NCI-H1930 (cell line): ENCODE measurements around the gene KCNMA1.

ENCODE experiments used
- DNase-seq, 2 experiments: peaks; one replicate each; lab custom pipeline; 2025; lab: John Stamatoyannopoulos, UW

Gene KCNMA1

GRCh38 chr10:77244286-77244685 lies 393.3 kb downstream of the KCNMA1 start:
- no peak for DNase-seq

GRCh38 chr10:77241350-77241725 lies 396.3 kb downstream of the KCNMA1 start:
- no peak for DNase-seq

GRCh38 chr10:77240706-77241349 lies 396.8 kb downstream of the KCNMA1 start:
- DNase-seq, result no peak

- DNase-seq, result no peak
These were observed 397.5 kb downstream of the KCNMA1 start for GRCh38 chr10:77240041-77240652.

GRCh38 chr10:77237120-77237519 lies 400.5 kb downstream of the KCNMA1 start:
- no peak for DNase-seq

- no peak for DNase-seq
These were observed 400.9 kb downstream of the KCNMA1 start for GRCh38 chr10:77236700-77237099.

- no peak for DNase-seq
These were observed 401.6 kb downstream of the KCNMA1 start for GRCh38 chr10:77236029-77236428.

GRCh38 chr10:77234599-77234998 lies 403.0 kb downstream of the KCNMA1 start:
- no peak for DNase-seq

- no peak for DNase-seq
These were observed 404.1 kb downstream of the KCNMA1 start for GRCh38 chr10:77233466-77233865.

- DNase-seq, result no peak
These were observed 405.6 kb downstream of the KCNMA1 start for GRCh38 chr10:77231884-77232610.

GRCh38 chr10:77231375-77231774 lies 406.2 kb downstream of the KCNMA1 start:
- no peak for DNase-seq

GRCh38 chr10:77230194-77230593 lies 407.4 kb downstream of the KCNMA1 start:
- DNase-seq, result no peak

GRCh38 chr10:77229704-77230103 lies 407.9 kb downstream of the KCNMA1 start:
- no peak for DNase-seq

- no peak for DNase-seq
These were observed 409.0 kb downstream of the KCNMA1 start for GRCh38 chr10:77228559-77228958.

- DNase-seq, result no peak
These were observed 410.6 kb downstream of the KCNMA1 start for GRCh38 chr10:77226853-77227565.

GRCh38 chr10:77226452-77226851 lies 411.2 kb downstream of the KCNMA1 start:
- no peak for DNase-seq

GRCh38 chr10:77226020-77226419 lies 411.6 kb downstream of the KCNMA1 start:
- DNase-seq, result no peak

- no peak for DNase-seq
These were observed 413.8 kb downstream of the KCNMA1 start for GRCh38 chr10:77223526-77224460.

- DNase-seq, result no peak
These were observed 417.5 kb downstream of the KCNMA1 start for GRCh38 chr10:77220150-77220549.

GRCh38 chr10:77219046-77219445 lies 418.6 kb downstream of the KCNMA1 start:
- DNase-seq, result no peak

- no peak for DNase-seq
These were observed 422.8 kb downstream of the KCNMA1 start for GRCh38 chr10:77214799-77215198.

- DNase-seq, result no peak
These were observed 425.0 kb downstream of the KCNMA1 start for GRCh38 chr10:77212632-77213031.
